CD8-positive, alpha-beta memory T cell (primary cell): ENCODE data around the gene AFAP1. TPM values are rescaled to one million over a fixed set of nuclear protein-coding genes. Genes with fewer than 3 reads are reported as not detected.

Source experiments
- CTCF ChIA-PET: fragments of 350-600 bp; sonication (Branson Sonifier 250); formaldehyde crosslinking; loops from one replicate; lab custom pipeline; 2021; ENCODE audit warnings: antibody characterized with exemption; lab: Charles Lee
- POLR2A ChIA-PET: fragments of 350-600 bp; sonication (Branson Sonifier 250); formaldehyde crosslinking; loops from one replicate; lab custom pipeline; 2021; ENCODE audit warnings: antibody characterized with exemption; lab: Charles Lee
- DNase-seq, 5 donors: peaks; one replicate each; pipeline versions ENCODE4 v3.0.0 to v3.0.0-alpha.2; 2020 to 2022; ENCODE audit warnings: mixed read lengths in 1 of 5
- H3K27ac ChIP-seq: one replicate; pipeline ENCODE4 v1.7.0; 2013; ENCODE audit warnings: low read depth, mild to moderate bottlenecking, low read length, moderate library complexity
- H3K27me3 ChIP-seq: 2 replicates; pipeline ENCODE4 v1.7.0; 2013; ENCODE audit warnings: low read length, mild to moderate bottlenecking; ENCODE audit not compliant: insufficient read depth, poor library complexity, severe bottlenecking
- H3K36me3 ChIP-seq: 2 replicates; pipeline ENCODE4 v1.7.0; 2013; ENCODE audit warnings: mild to moderate bottlenecking, low read length, moderate library complexity; ENCODE audit not compliant: insufficient read depth
- H3K4me1 ChIP-seq: 2 replicates; pipeline ENCODE4 v1.7.0; 2013; ENCODE audit warnings: mild to moderate bottlenecking, low read length, moderate library complexity; ENCODE audit not compliant: insufficient read depth
- H3K4me3 ChIP-seq: 2 replicates; pipeline ENCODE4 v1.7.0; 2013; ENCODE audit warnings: mild to moderate bottlenecking, low read length
- H3K9me3 ChIP-seq: 2 replicates; pipeline ENCODE4 v1.7.0; 2013; ENCODE audit warnings: mild to moderate bottlenecking, low read length
- H3K27ac Mint-ChIP-seq, 8 donors: one replicate each; pipeline ENCODE4 v1.8.0; 2020 to 2021; ENCODE audit warnings: mixed read lengths in 8 of 8, mild to moderate bottlenecking in 6 of 8, inconsistent platforms in 3 of 8, moderate library complexity in 3 of 8
- H3K27me3 Mint-ChIP-seq, 2 donors: one replicate each; pipeline ENCODE4 v1.8.0; 2020 to 2021; ENCODE audit warnings: mixed read lengths in 2 of 2, mild to moderate bottlenecking in 1 of 2, moderate library complexity in 1 of 2
- H3K36me3 Mint-ChIP-seq, 3 donors: one replicate each; pipeline ENCODE4 v1.8.0; 2020 to 2021; ENCODE audit warnings: mixed read lengths in 3 of 3, inconsistent platforms in 1 of 3, mild to moderate bottlenecking in 1 of 3
- H3K4me1 Mint-ChIP-seq, 3 donors: one replicate each; pipeline ENCODE4 v1.8.0; 2020 to 2021; ENCODE audit warnings: mixed read lengths in 3 of 3, inconsistent platforms in 1 of 3, mild to moderate bottlenecking in 1 of 3
- H3K4me3 Mint-ChIP-seq, 7 donors: one replicate each; pipeline ENCODE4 v1.8.0; 2020 to 2021; ENCODE audit warnings: mixed read lengths in 7 of 7, mild to moderate bottlenecking in 6 of 7, moderate library complexity in 4 of 7, inconsistent platforms in 2 of 7
- H3K9me3 Mint-ChIP-seq, 5 donors: one replicate each; pipeline ENCODE4 v1.8.0; 2020 to 2022; ENCODE audit warnings: mixed read lengths in 5 of 5, mild to moderate bottlenecking in 3 of 5, moderate library complexity in 2 of 5, inconsistent platforms in 1 of 5
- polyA plus RNA-seq: library from polyadenylated mRNA; unstranded; fragments of 300-500 nt; fragmentation: Illumina TruSeq; gene quantifications from one replicate; pipeline ENCODE4 v1.2.3, GENCODE V29; 2021
- total RNA-seq, 2 experiments: library from RNA; stranded (reverse); gene quantifications; one replicate each; pipeline ENCODE4 v1.2.3, GENCODE V29; 2021

AFAP1 gene
- total and polyA plus RNA-seq, 3 experiments from 2014 or later, result 2.3 to 19.9 (median 18.4) TPM

GRCh38 chr4:7714738-7715137 is 224.9 kb downstream of the AFAP1 start:
- Mint-ChIP-seq H3K27me3 (peaks cover 2 to 25% of the 10 kb centered on the region in 2 donors), H3K4me1 (no peaks in the 10 kb centered on the region), H3K36me3 (no peaks in the 10 kb centered on the region), H3K27ac (peak overlapping the region in 2 of 8 donors; percentile 52 to 77), H3K9me3 (peaks cover 0 to 2% (median 0%) of the 10 kb centered on the region in 5 donors), H3K4me3 (no peak overlapping the region)
- Histone ChIP-seq H3K9me3 (no peaks in the 10 kb centered on the region), H3K36me3 (no peaks in the 10 kb centered on the region), H3K27me3 (no peaks in the 10 kb centered on the region), H3K4me1 (peaks cover 4% of the 10 kb centered on the region), H3K27ac (no peak overlapping the region), H3K4me3 (no peak overlapping the region)
- POLR2A ChIA-PET, result no interaction called here
- DNase-seq, result peak in 1 of 5 donors; percentile 19
- CTCF ChIA-PET, result no interaction called here

GRCh38 chr4:7714176-7714575 is 225.5 kb downstream of the AFAP1 start:
- Mint-ChIP-seq H3K4me3 (no peak overlapping the region), H3K27ac (no peak overlapping the region), H3K9me3 (peaks cover 0 to 2% (median 0%) of the 10 kb centered on the region in 5 donors), H3K36me3 (no peaks in the 10 kb centered on the region), H3K4me1 (no peaks in the 10 kb centered on the region), H3K27me3 (peaks cover 0 to 23% of the 10 kb centered on the region in 2 donors)
- ChIA-PET POLR2A (no interaction called here), CTCF (no interaction called here)
- no peaks in the 10 kb centered on the region for H3K9me3 ChIP-seq
- no peak overlapping the region for H3K27ac ChIP-seq
- H3K27me3 ChIP-seq, result no peaks in the 10 kb centered on the region
- no peaks in the 10 kb centered on the region for H3K36me3 ChIP-seq
- no peaks in the 10 kb centered on the region for H3K4me1 ChIP-seq
- no peak overlapping the region for H3K4me3 ChIP-seq
- peak in 1 of 5 donors; percentile 31 for DNase-seq

- Mint-ChIP-seq H3K27ac (peak overlapping the region in 1 of 8 donors; percentile 54), H3K4me3 (no peak overlapping the region), H3K4me1 (no peaks in the 10 kb centered on the region), H3K36me3 (no peaks in the 10 kb centered on the region), H3K9me3 (peaks cover 0 to 2% (median 0%) of the 10 kb centered on the region in 5 donors), H3K27me3 (peaks cover 0 to 19% of the 10 kb centered on the region in 2 donors)
- POLR2A ChIA-PET, result no interaction called here
- no peaks in the 10 kb centered on the region for H3K36me3 ChIP-seq
- H3K9me3 ChIP-seq, result no peaks in the 10 kb centered on the region
- CTCF ChIA-PET, result no interaction called here
- DNase-seq, result peak in 1 of 5 donors; percentile 35
- no peaks in the 10 kb centered on the region for H3K27me3 ChIP-seq
- H3K4me1 ChIP-seq, result no peaks in the 10 kb centered on the region
- no peak overlapping the region for H3K27ac ChIP-seq
- no peak overlapping the region for H3K4me3 ChIP-seq
These were observed 225.9 kb downstream of the AFAP1 start for GRCh38 chr4:7713757-7714156.

GRCh38 chr4:7712021-7712671 is 227.5 kb downstream of the AFAP1 start:
- Histone ChIP-seq H3K27ac (no peak overlapping the region), H3K9me3 (no peaks in the 10 kb centered on the region), H3K4me1 (no peaks in the 10 kb centered on the region), H3K36me3 (no peaks in the 10 kb centered on the region), H3K4me3 (no peak overlapping the region), H3K27me3 (no peaks in the 10 kb centered on the region)
- H3K4me1 Mint-ChIP-seq, result no peaks in the 10 kb centered on the region
- ChIA-PET CTCF (no interaction called here), POLR2A (no interaction called here)
- peaks cover 0 to 2% (median 0%) of the 10 kb centered on the region in 5 donors for H3K9me3 Mint-ChIP-seq
- peak in 1 of 5 donors; percentile 15 for DNase-seq
- H3K4me3 Mint-ChIP-seq, result no peak overlapping the region
- peaks cover 0 to 5% of the 10 kb centered on the region in 2 donors for H3K27me3 Mint-ChIP-seq
- peak overlapping the region in 1 of 8 donors; percentile 8 for H3K27ac Mint-ChIP-seq
- H3K36me3 Mint-ChIP-seq, result no peaks in the 10 kb centered on the region

- ChIA-PET POLR2A (no interaction called here), CTCF (no interaction called here)
- peak in 1 of 5 donors; percentile 33 for DNase-seq
- Histone ChIP-seq H3K36me3 (no peaks in the 10 kb centered on the region), H3K4me3 (no peak overlapping the region), H3K9me3 (no peaks in the 10 kb centered on the region), H3K27ac (no peak overlapping the region), H3K27me3 (no peaks in the 10 kb centered on the region), H3K4me1 (no peaks in the 10 kb centered on the region)
- no peak overlapping the region for H3K4me3 Mint-ChIP-seq
- peaks cover 0 to 2% (median 0%) of the 10 kb centered on the region in 5 donors for H3K9me3 Mint-ChIP-seq
- peaks cover 0 to under 1% of the 10 kb centered on the region in 2 donors for H3K27me3 Mint-ChIP-seq
- no peaks in the 10 kb centered on the region for H3K36me3 Mint-ChIP-seq
- no peaks in the 10 kb centered on the region for H3K4me1 Mint-ChIP-seq
- peak overlapping the region in 1 of 8 donors; percentile 91 for H3K27ac Mint-ChIP-seq
These were observed 228.2 kb downstream of the AFAP1 start for GRCh38 chr4:7711307-7711963.

- Histone ChIP-seq H3K4me3 (no peak overlapping the region), H3K27ac (no peak overlapping the region), H3K27me3 (no peaks in the 10 kb centered on the region), H3K4me1 (no peaks in the 10 kb centered on the region), H3K36me3 (no peaks in the 10 kb centered on the region), H3K9me3 (no peaks in the 10 kb centered on the region)
- Mint-ChIP-seq H3K27me3 (no peaks in the 10 kb centered on the region), H3K4me3 (no peak overlapping the region), H3K9me3 (peaks cover 0 to 2% (median 0%) of the 10 kb centered on the region in 5 donors), H3K4me1 (no peaks in the 10 kb centered on the region), H3K27ac (no peak overlapping the region), H3K36me3 (no peaks in the 10 kb centered on the region)
- CTCF ChIA-PET, result no interaction called here
- POLR2A ChIA-PET, result no interaction called here
- peak in 1 of 5 donors; percentile 18 for DNase-seq
These were observed 228.9 kb downstream of the AFAP1 start for GRCh38 chr4:7710576-7711306.

- peak in 1 of 5 donors; percentile 28 for DNase-seq
- Mint-ChIP-seq H3K9me3 (peaks cover 0 to 2% (median 0%) of the 10 kb centered on the region in 5 donors), H3K4me1 (no peaks in the 10 kb centered on the region), H3K36me3 (no peaks in the 10 kb centered on the region), H3K4me3 (no peak overlapping the region), H3K27ac (no peak overlapping the region), H3K27me3 (no peaks in the 10 kb centered on the region)
- H3K27me3 ChIP-seq, result no peaks in the 10 kb centered on the region
- no peaks in the 10 kb centered on the region for H3K36me3 ChIP-seq
- CTCF ChIA-PET, result no interaction called here
- POLR2A ChIA-PET, result no interaction called here
- no peaks in the 10 kb centered on the region for H3K9me3 ChIP-seq
- no peaks in the 10 kb centered on the region for H3K4me1 ChIP-seq
- H3K27ac ChIP-seq, result no peak overlapping the region
- H3K4me3 ChIP-seq, result no peak overlapping the region
These were observed 229.5 kb downstream of the AFAP1 start for GRCh38 chr4:7710126-7710525.

- POLR2A ChIA-PET, result no interaction called here
- no peak overlapping the region for H3K27ac Mint-ChIP-seq
- Histone ChIP-seq H3K27me3 (no peaks in the 10 kb centered on the region), H3K4me3 (no peak overlapping the region), H3K4me1 (no peaks in the 10 kb centered on the region), H3K27ac (no peak overlapping the region), H3K9me3 (no peaks in the 10 kb centered on the region), H3K36me3 (no peaks in the 10 kb centered on the region)
- H3K27me3 Mint-ChIP-seq, result no peaks in the 10 kb centered on the region
- no peaks in the 10 kb centered on the region for H3K36me3 Mint-ChIP-seq
- no peaks in the 10 kb centered on the region for H3K4me1 Mint-ChIP-seq
- CTCF ChIA-PET, result no interaction called here
- no peaks in the 10 kb centered on the region for H3K9me3 Mint-ChIP-seq
- no peak overlapping the region for H3K4me3 Mint-ChIP-seq
- DNase-seq, result no peak
These were observed 230.2 kb downstream of the AFAP1 start for GRCh38 chr4:7709431-7709830.
